Bronchial epithelial cell (primary cell): ENCODE data around the gene ACACB. TPM values are rescaled to one million over a fixed set of nuclear protein-coding genes. Genes with fewer than 3 reads are reported as not detected.
A peak's percentile ranks its signal among the peaks of the same experiment; 100 is the strongest.

Experiments
- DNase-seq: peaks from one replicate; pipeline ENCODE4 v3.0.0-alpha.2; 2010; ENCODE audit warnings: low read depth
- FAIRE-seq: peaks from 2 replicates; lab custom pipeline; 2011; peaks lifted over from hg19 to GRCh38; lab: Jason Lieb, UNC
- H3K27me3 ChIP-seq: 2 replicates; pipeline ENCODE4 v1.5.1; 2011; ENCODE audit warnings: low read length; ENCODE audit not compliant: control insufficient read depth, insufficient read depth
- H3K36me3 ChIP-seq: 2 replicates; pipeline ENCODE4 v1.5.1; 2011; ENCODE audit warnings: low read length; ENCODE audit not compliant: control insufficient read depth, insufficient read depth
- H3K4me3 ChIP-seq: 2 replicates; pipeline ENCODE4 v1.5.1; 2011; ENCODE audit warnings: mild to moderate bottlenecking, low read depth, low read length, control low read depth
- total RNA-seq: library from RNA; depleted of rRNA; stranded (reverse); fragments of >200 nt; gene quantifications from 2 replicates; pipeline ENCODE4 v1.2.1, GENCODE V29; 2014
- TF ChIP-seq, protein P1 (sequence below): IDR thresholded peaks from 2 replicates; pipeline ENCODE4 v1.5.1; 2011; ENCODE audit warnings: mild to moderate bottlenecking, moderate library complexity, low read length, control low read depth, inconsistent platforms; ENCODE audit not compliant: insufficient read depth, severe bottlenecking

The ACACB gene
- total RNA-seq, 1 donor from 2014 or later, result 0.79 TPM

DNA sequence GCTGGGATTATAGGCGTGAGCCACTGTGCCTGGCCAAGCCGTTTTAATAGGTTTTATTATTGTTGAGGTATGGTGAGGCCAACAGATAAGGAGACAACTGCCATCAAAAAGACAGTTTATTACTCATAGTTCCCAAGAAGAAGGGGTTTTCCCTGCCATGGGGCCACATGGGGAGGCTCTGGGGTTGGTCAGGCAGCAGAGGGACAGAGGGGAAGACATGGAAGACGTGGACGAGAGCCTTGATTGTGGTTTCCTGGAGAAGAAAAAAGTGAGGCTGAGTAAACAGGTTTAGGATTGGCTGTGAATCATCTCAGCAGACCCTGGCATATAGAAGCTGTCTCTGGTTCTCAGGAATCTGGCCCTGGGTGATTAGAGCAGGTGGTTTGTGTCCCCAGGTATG lies 122.8 kb downstream of the ACACB start:
- FAIRE-seq (peak; percentile 50), DNase-seq (no peak)
- no peaks in the 10 kb centered on the region for H3K27me3 ChIP-seq
- TF ChIP-seq, protein P1, sequence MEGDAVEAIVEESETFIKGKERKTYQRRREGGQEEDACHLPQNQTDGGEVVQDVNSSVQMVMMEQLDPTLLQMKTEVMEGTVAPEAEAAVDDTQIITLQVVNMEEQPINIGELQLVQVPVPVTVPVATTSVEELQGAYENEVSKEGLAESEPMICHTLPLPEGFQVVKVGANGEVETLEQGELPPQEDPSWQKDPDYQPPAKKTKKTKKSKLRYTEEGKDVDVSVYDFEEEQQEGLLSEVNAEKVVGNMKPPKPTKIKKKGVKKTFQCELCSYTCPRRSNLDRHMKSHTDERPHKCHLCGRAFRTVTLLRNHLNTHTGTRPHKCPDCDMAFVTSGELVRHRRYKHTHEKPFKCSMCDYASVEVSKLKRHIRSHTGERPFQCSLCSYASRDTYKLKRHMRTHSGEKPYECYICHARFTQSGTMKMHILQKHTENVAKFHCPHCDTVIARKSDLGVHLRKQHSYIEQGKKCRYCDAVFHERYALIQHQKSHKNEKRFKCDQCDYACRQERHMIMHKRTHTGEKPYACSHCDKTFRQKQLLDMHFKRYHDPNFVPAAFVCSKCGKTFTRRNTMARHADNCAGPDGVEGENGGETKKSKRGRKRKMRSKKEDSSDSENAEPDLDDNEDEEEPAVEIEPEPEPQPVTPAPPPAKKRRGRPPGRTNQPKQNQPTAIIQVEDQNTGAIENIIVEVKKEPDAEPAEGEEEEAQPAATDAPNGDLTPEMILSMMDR, result no peak
- no peak overlapping the region for H3K4me3 ChIP-seq
- no peaks in the 10 kb centered on the region for H3K36me3 ChIP-seq

DNA sequence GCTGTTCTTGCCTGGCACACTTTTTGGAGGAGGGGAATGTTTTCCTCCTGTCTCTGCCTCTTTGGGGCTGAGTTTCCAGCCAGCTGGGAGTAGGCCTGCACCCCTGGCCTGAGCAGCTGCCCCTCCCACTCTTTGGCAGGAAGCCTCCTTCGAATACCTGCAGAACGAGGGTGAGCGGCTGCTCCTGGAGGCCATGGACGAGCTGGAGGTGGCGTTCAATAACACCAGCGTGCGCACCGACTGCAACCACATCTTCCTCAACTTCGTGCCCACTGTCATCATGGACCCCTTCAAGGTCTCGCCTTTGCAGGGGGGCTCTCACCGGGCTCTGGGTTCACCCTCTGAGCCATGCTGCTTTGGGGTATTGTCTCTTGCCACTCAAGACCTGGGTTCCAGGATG lies 123.3 kb downstream of the ACACB start:
- DNase-seq (no peak), FAIRE-seq (no peak)
- TF ChIP-seq, protein P1, result no peak
- no peaks in the 10 kb centered on the region for H3K36me3 ChIP-seq
- no peaks in the 10 kb centered on the region for H3K27me3 ChIP-seq
- H3K4me3 ChIP-seq, result no peak overlapping the region

DNA sequence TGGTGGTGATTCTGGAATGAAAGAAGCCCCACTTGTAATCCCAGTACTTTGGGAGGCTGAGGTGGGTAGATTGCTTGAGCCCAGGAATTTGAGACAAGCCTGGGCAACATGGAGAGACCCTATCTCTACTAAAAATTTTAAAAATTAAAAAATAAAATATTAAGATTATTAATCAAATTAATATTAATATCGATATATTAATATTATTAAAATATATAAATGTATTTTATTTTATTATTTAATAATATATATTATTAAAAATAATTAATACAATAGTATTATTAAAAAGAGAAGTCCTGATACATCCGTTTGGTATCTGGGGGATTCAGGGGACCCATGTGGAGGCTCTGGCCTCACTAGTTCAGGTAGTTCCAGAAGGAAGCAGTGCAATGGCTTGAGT lies 124.0 kb downstream of the ACACB start:
- FAIRE-seq (no peak), DNase-seq (no peak)
- Histone ChIP-seq H3K27me3 (no peaks in the 10 kb centered on the region), H3K36me3 (no peaks in the 10 kb centered on the region), H3K4me3 (no peak overlapping the region)
- TF ChIP-seq, protein P1, result no peak

- TF ChIP-seq, protein P1, result no peak
- Histone ChIP-seq H3K36me3 (no peaks in the 10 kb centered on the region), H3K27me3 (no peaks in the 10 kb centered on the region), H3K4me3 (no peak overlapping the region)
- DNase-seq, result no peak
- FAIRE-seq, result peak; percentile 95
Measured at GRCh38 chr12:109241936-109242335, 125.5 kb downstream of the ACACB start.

GRCh38 chr12:109244073-109244472 lies 127.7 kb downstream of the ACACB start:
- DNase-seq, result no peak
- Histone ChIP-seq H3K27me3 (no peaks in the 10 kb centered on the region), H3K4me3 (no peak overlapping the region), H3K36me3 (no peaks in the 10 kb centered on the region)
- FAIRE-seq, result no peak
- TF ChIP-seq, protein P1, result no peak

DNA sequence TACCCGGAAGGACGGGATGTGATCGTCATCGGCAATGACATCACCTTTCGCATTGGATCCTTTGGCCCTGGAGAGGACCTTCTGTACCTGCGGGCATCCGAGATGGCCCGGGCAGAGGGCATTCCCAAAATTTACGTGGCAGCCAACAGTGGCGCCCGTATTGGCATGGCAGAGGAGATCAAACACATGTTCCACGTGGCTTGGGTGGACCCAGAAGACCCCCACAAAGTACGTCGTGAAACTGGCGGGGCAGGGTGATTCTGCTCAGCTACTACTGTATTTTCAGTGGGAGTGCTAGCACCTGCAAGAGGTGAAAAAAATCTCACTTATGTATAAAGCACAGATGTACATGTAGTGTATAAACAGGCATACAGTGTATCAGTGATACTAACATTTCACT lies 129.8 kb downstream of the ACACB start:
- no peak for FAIRE-seq
- no peaks in the 10 kb centered on the region for H3K36me3 ChIP-seq

More for the DNA sequence above, 129.8 kb downstream of the ACACB start:
- Histone ChIP-seq H3K27me3 (no peaks in the 10 kb centered on the region), H3K4me3 (no peak overlapping the region)
- TF ChIP-seq, protein P1, result no peak
- no peak for DNase-seq
